Prostate gland (tissue), 2 donors: ENCODE data around the gene SPCS2. TPM values are rescaled to one million over a fixed set of nuclear protein-coding genes. Genes with fewer than 3 reads are reported as not detected.

Experiments
- DNase-seq: peaks from one replicate; pipeline ENCODE4 v3.0.0-alpha.2; 2019; ENCODE audit warnings: low spot score
- H3K27ac ChIP-seq, 2 donors: fragments of 200-600 bp; sonication (generic); 2 replicates each; pipeline ENCODE4 v1.5.1; 2017 to 2019
- H3K27me3 ChIP-seq: fragments of 200-600 bp; sonication (generic); replicated peaks from 2 replicates; pipeline ENCODE4 v1.5.1; 2019; ENCODE audit not compliant: insufficient read depth
- H3K36me3 ChIP-seq, 2 donors: fragments of 200-600 bp; sonication (generic); 1 replicate in 1 of 2; 2 replicates in 1 of 2; pipeline versions ENCODE4 v1.5.1 to v1.8.1; 2017 to 2019
- H3K4me1 ChIP-seq: fragments of 200-600 bp; sonication (generic); replicated peaks from 2 replicates; pipeline ENCODE4 v1.5.1; 2019
- H3K4me3 ChIP-seq, 2 donors: fragments of 200-600 bp; sonication (generic); 2 replicates each; pipeline ENCODE4 v1.5.1; 2017 to 2019
- H3K9me3 ChIP-seq: fragments of 200-600 bp; sonication (generic); 2 replicates; pipeline ENCODE4 v1.5.1; 2017
- CTCF ChIP-seq, 4 experiments: fragments of 200-600 bp in 2 of 4; fragments of 450-650 bp in 2 of 4; sonication (generic) in 2 of 4; IDR thresholded peaks; 1 replicate in 3 of 4; 2 replicates in 1 of 4; pipeline ENCODE4 v1.5.1; 2016 to 2019; ENCODE audit warnings: antibody characterized with exemption in 4 of 4, mild to moderate bottlenecking in 2 of 4, moderate library complexity in 2 of 4
- POLR2A ChIP-seq: fragments of 450-650 bp; IDR thresholded peaks from one replicate; pipeline ENCODE4 v1.6.1; 2016; ENCODE audit warnings: antibody characterized with exemption, mild to moderate bottlenecking
- POLR2AphosphoS5 ChIP-seq: sonication (generic); formaldehyde crosslinking; IDR thresholded peaks from one replicate; pipeline ENCODE4 v1.6.1; 2017; ENCODE audit warnings: antibody characterized with exemption
- WGBS: methylation state at CpG from one replicate; pipeline ENCODE4 v1.1.5; 2018; 5-methylcytosine and 5-hydroxymethylcytosine counted together
- intact Hi-C: fragments of 100-400 bp; cut with DNase I; formaldehyde crosslinking; loops from one replicate; pipeline ENCODE4 v1.14.2; 2022
- total RNA-seq, 2 donors: library from RNA; depleted of rRNA; stranded (reverse); fragments of >200 nt; gene quantifications; one replicate each; pipeline ENCODE4 v1.1.0, GENCODE V29; 2016

Gene SPCS2
- total RNA-seq, 2 donors from 2014 or later, result 76.9 to 82.4 TPM

DNA sequence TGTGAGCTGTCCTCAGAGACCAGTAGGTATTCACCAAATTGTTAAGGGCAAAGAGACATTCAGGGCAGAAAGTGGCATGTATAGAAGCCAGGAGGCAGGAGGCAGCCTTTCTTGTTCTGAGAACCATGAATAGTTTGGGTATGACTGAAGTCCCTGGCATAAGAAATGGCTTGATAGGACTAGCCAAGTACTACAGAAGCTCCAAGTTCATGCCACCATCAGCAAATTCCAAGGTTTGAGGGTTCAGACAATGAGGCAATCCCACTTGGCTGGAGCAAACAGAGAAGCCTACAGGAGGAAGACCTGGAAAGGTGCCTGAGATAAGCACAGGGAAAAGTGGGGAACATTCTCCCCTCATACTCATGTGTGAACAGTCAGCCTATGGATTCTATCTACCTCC, 25.9 kb upstream of the SPCS2 start:
- intact Hi-C loops, result loop anchor here (10.0 kb wide), 1 partner anchor 222 kb away; no protein-coding TSS in a partner anchor
- Histone ChIP-seq H3K4me1 (no peaks in the 10 kb centered on the region), H3K27me3 (no peaks in the 10 kb centered on the region), H3K9me3 (no peaks in the 10 kb centered on the region), H3K36me3 (no peaks in the 10 kb centered on the region), H3K4me3 (no peak overlapping the region), H3K27ac (no peak overlapping the region)
- DNase-seq, result no peak
- TF ChIP-seq CTCF (IDR thresholded peaks at IDR 0.05) (no peak), POLR2A (no peak), POLR2AphosphoS5 (no peak)

DNA sequence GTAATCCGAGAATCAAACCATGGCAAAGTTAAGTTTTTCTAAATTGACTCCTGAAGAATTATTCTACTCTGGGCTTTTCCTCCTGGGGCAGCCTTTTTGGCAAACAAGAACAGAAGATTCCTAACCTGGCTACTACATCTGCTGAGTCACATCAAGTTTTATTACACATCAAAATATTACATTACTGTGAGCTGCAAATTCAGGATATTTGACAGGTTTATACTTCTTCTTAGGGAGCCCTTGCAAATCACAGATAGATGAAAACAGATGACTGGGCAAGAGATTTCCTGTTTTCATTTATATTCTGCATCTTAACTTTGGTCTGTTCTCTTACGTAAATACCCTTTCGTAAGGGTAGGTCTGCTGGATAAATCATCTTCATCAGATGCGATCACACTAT, 23.8 kb upstream of the SPCS2 start:
- Histone ChIP-seq H3K4me3 (no peak overlapping the region), H3K27me3 (no peaks in the 10 kb centered on the region), H3K9me3 (no peaks in the 10 kb centered on the region), H3K4me1 (no peaks in the 10 kb centered on the region), H3K36me3 (no peaks in the 10 kb centered on the region), H3K27ac (no peak overlapping the region)
- no peak for DNase-seq
- TF ChIP-seq POLR2AphosphoS5 (no peak), CTCF (IDR thresholded peaks at IDR 0.05) (no peak), POLR2A (no peak)
- WGBS, result 56% methylated on average over 4 of the region's 4 CpGs
- intact Hi-C loops, result loop anchor here (10.0 kb wide), 1 partner anchor 220 kb away; no protein-coding TSS in a partner anchor

DNA sequence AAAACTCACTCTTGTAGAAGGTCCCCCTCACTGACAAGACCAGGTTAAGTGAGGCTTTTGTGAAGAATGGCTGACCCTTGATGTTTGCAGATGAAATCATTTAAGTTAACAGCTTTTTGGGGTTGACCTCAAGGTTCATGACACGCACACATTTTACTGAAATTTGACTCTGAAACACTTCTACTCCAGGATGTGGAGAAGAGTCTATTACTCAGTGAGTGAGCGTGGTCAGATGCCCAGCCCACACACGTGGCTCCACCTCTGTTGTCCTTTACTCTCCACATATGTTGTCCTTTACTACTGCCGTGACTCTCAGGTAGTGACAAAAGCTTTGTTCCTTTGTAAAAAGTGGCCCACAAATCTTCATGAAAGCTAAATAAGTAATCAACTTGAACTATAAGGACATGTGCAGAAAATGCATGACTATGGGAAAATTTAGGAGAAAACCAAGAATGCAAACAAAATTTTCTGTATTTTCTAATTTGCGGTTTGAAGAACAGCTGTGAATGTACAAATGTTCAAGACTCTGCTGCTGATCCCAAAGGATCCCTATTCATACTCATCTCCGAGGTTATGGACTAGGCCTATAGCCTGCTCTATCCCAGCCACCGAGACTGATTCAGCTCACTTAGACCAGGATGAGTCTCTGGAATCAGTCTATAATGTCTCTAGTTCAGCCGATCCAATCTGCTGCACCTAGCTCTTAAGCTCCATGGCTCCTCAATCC, 22.6 kb upstream of the SPCS2 start:
- intact Hi-C loops, result loop anchor here (10.0 kb wide), 1 partner anchor 218 kb away; no protein-coding TSS in a partner anchor
- 88% methylated on average over 8 of the region's 8 CpGs for WGBS
- H3K27ac ChIP-seq, result no peak overlapping the region
- H3K4me3 ChIP-seq, result no peak overlapping the region
- H3K27me3 ChIP-seq, result no peaks in the 10 kb centered on the region
- H3K9me3 ChIP-seq, result no peaks in the 10 kb centered on the region
- no peaks in the 10 kb centered on the region for H3K36me3 ChIP-seq
- no peak for DNase-seq
- H3K4me1 ChIP-seq, result no peaks in the 10 kb centered on the region
- no peak for TF ChIP-seq POLR2A
- no peak for TF ChIP-seq CTCF (IDR thresholded peaks at IDR 0.05)
- TF ChIP-seq POLR2AphosphoS5, result no peak

DNA sequence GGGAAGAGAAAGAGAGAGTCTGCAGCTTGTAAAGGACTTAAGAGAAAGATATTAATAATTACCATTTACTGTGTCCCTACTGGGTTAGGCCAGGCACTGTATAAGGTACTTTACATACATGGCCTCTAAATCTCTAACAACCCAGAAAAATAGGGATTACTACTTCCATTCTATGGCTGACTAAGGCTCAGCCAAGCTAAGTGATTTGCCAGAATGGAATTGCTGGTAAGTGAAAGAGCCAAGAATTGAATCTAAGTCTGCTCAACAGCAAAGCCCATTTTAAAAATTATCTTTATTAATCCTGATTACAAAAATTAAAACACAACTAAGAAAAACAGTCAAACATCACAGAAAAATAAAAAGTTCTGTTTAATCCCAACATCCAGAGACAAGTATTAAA, 21.6 kb upstream of the SPCS2 start:
- no peak overlapping the region for H3K27ac ChIP-seq
- H3K9me3 ChIP-seq, result no peaks in the 10 kb centered on the region
- no peak for DNase-seq
- TF ChIP-seq POLR2AphosphoS5, result no peak
- TF ChIP-seq POLR2A, result no peak
- TF ChIP-seq CTCF (IDR thresholded peaks at IDR 0.05), result no peak
- no peaks in the 10 kb centered on the region for H3K36me3 ChIP-seq
- intact Hi-C loops, result loop anchor here (10.0 kb wide), 1 partner anchor 217 kb away; no protein-coding TSS in a partner anchor
- no peaks in the 10 kb centered on the region for H3K27me3 ChIP-seq
- H3K4me1 ChIP-seq, result no peaks in the 10 kb centered on the region
- no peak overlapping the region for H3K4me3 ChIP-seq
